Mesenchymal stem cell (in vitro differentiated cells and primary cell): ENCODE measurements around the gene HEYL.

Experiments used
- DNase-seq: peaks from one replicate; pipeline ENCODE4 v3.0.0-alpha.2; 2013
- H2AFZ ChIP-seq: one replicate; pipeline ENCODE4 v1.6.1; 2013; ENCODE audit warnings: low read depth, mild to moderate bottlenecking, control low read depth, inconsistent platforms, low read length, moderate library complexity
- H2AK5ac ChIP-seq: 2 replicates; pipeline ENCODE4 v1.6.1; 2013; ENCODE audit warnings: low read length, moderate library complexity, mild to moderate bottlenecking, inconsistent platforms; ENCODE audit not compliant: severe bottlenecking
- H2BK120ac ChIP-seq: one replicate; pipeline ENCODE4 v1.6.1; 2013; ENCODE audit warnings: low read depth, mild to moderate bottlenecking, inconsistent platforms, low read length, moderate library complexity
- H2BK12ac ChIP-seq, 2 experiments: one replicate each; pipeline ENCODE4 v1.6.1; 2013; ENCODE audit warnings: inconsistent platforms in 2 of 2, low read length in 2 of 2, mild to moderate bottlenecking in 2 of 2, moderate library complexity in 2 of 2, control low read depth in 1 of 2
- H2BK15ac ChIP-seq: one replicate; pipeline ENCODE4 v1.6.1; 2013; ENCODE audit warnings: mild to moderate bottlenecking, low read depth, inconsistent platforms; ENCODE audit not compliant: poor library complexity, severe bottlenecking
- H2BK5ac ChIP-seq: 2 replicates; pipeline ENCODE4 v1.6.1; 2013; ENCODE audit warnings: low read depth, mild to moderate bottlenecking, low read length, control low read depth, inconsistent platforms; ENCODE audit not compliant: poor library complexity, severe bottlenecking
- H3K14ac ChIP-seq, 2 experiments: one replicate each; pipeline ENCODE4 v1.6.1; 2013; ENCODE audit warnings: inconsistent platforms in 2 of 2, low read length in 2 of 2, control low read depth in 1 of 2, mild to moderate bottlenecking in 1 of 2, moderate library complexity in 1 of 2
- H3K18ac ChIP-seq, 2 experiments: one replicate each; pipeline ENCODE4 v1.6.1; 2013; ENCODE audit warnings: inconsistent platforms in 2 of 2, low read length in 2 of 2, control low read depth in 1 of 2, low read depth in 1 of 2, mild to moderate bottlenecking in 1 of 2
- H3K23ac ChIP-seq, 2 experiments: one replicate each; pipeline ENCODE4 v1.6.1; 2013; ENCODE audit warnings: inconsistent platforms in 2 of 2, low read length in 2 of 2, mild to moderate bottlenecking in 2 of 2, moderate library complexity in 2 of 2, control low read depth in 1 of 2
- H3K27ac ChIP-seq: 2 replicates; pipeline ENCODE4 v1.5.1; 2013; ENCODE audit warnings: mild to moderate bottlenecking, moderate library complexity, low read length, control low read depth, inconsistent platforms; ENCODE audit not compliant: poor library complexity, severe bottlenecking
- H3K27me3 ChIP-seq, 2 experiments: 2 replicates each; pipeline versions ENCODE4 v1.6.1 to v1.7.0; 2013; ENCODE audit warnings: low read length in 2 of 2, mild to moderate bottlenecking in 2 of 2, moderate library complexity in 2 of 2, control low read depth in 1 of 2, inconsistent platforms in 1 of 2; ENCODE audit not compliant: control insufficient read depth in 1 of 2, insufficient read depth in 1 of 2
- H3K36me3 ChIP-seq, 2 experiments: 2 replicates each; pipeline versions ENCODE4 v1.6.1 to v1.7.0; 2013; ENCODE audit warnings: low read length in 2 of 2, control low read depth in 1 of 2, inconsistent platforms in 1 of 2, low read depth in 1 of 2, mild to moderate bottlenecking in 1 of 2; ENCODE audit not compliant: insufficient read depth in 2 of 2, control insufficient read depth in 1 of 2
- H3K4ac ChIP-seq, 2 experiments: one replicate each; pipeline ENCODE4 v1.6.1; 2013; ENCODE audit warnings: inconsistent platforms in 2 of 2, low read length in 2 of 2, mild to moderate bottlenecking in 2 of 2, moderate library complexity in 2 of 2, control low read depth in 1 of 2, low read depth in 1 of 2
- H3K4me1 ChIP-seq: 2 replicates; pipeline ENCODE4 v1.6.1; 2013; ENCODE audit warnings: low read depth, low read length, control low read depth; ENCODE audit not compliant: control insufficient read depth, insufficient read depth
- H3K4me2 ChIP-seq: 2 replicates; pipeline ENCODE4 v1.6.1; 2013; ENCODE audit warnings: low read length, mild to moderate bottlenecking, inconsistent platforms; ENCODE audit not compliant: poor library complexity, severe bottlenecking
- H3K4me3 ChIP-seq, 2 experiments: 2 replicates each; pipeline versions ENCODE4 v1.5.1 to v1.7.0; 2013; ENCODE audit warnings: low read length in 2 of 2, mild to moderate bottlenecking in 2 of 2, control low read depth in 1 of 2, low read depth in 1 of 2; ENCODE audit not compliant: insufficient read depth in 1 of 2
- H3K79me1 ChIP-seq: replicated peaks from 2 replicates; pipeline ENCODE4 v1.6.1; 2013; ENCODE audit warnings: mild to moderate bottlenecking, control low read depth, low read length, inconsistent platforms; ENCODE audit not compliant: poor library complexity, severe bottlenecking
- H3K9ac ChIP-seq: 2 replicates; pipeline ENCODE4 v1.7.0; 2013; ENCODE audit warnings: mild to moderate bottlenecking, low read length, moderate library complexity
- H3K9me3 ChIP-seq: 2 replicates; pipeline ENCODE4 v1.7.0; 2013; ENCODE audit warnings: mild to moderate bottlenecking, low read length; ENCODE audit not compliant: control insufficient read depth
- H4K8ac ChIP-seq: one replicate; pipeline ENCODE4 v1.6.1; 2013; ENCODE audit warnings: inconsistent platforms, mild to moderate bottlenecking, low read length, moderate library complexity
- H4K91ac ChIP-seq: one replicate; pipeline ENCODE4 v1.6.1; 2013; ENCODE audit warnings: mild to moderate bottlenecking, low read length, inconsistent platforms
- WGBS: methylation state at CpG from one replicate; pipeline ENCODE4 v1.1.7; 2013; ENCODE audit warnings: mixed read lengths; 5-methylcytosine and 5-hydroxymethylcytosine counted together

Gene HEYL

GRCh38 chr1:39668894-39669293, 29.5 kb upstream of the HEYL start:
- Histone ChIP-seq H2BK120ac (no peak overlapping the region), H2BK12ac (no peak overlapping the region), H3K79me1 (no peaks in the 10 kb centered on the region), H4K8ac (no peak overlapping the region), H3K14ac (no peak overlapping the region), H2BK5ac (no peak overlapping the region), H2BK15ac (no peak overlapping the region), H2AK5ac (no peak overlapping the region), H3K36me3 (no peaks in the 10 kb centered on the region), H3K18ac (no peak overlapping the region), H3K9ac (no peak overlapping the region), H2AFZ (no peak overlapping the region), H3K4me2 (no peak overlapping the region), H3K4me3 (no peak overlapping the region), H3K4ac (no peak overlapping the region), H4K91ac (no peak overlapping the region), H3K27me3 (peaks cover 85 to 88% of the 10 kb centered on the region in 2 experiments), H3K9me3 (peaks cover 6% of the 10 kb centered on the region), H3K4me1 (peaks cover 14% of the 10 kb centered on the region), H3K27ac (no peak overlapping the region), H3K23ac (no peak overlapping the region)
- WGBS = 89% methylated on average over 3 of the region's 3 CpGs
- DNase-seq = no peak

- H3K36me3 ChIP-seq = no peaks in the 10 kb centered on the region
- H4K8ac ChIP-seq = no peak overlapping the region
- H2BK5ac ChIP-seq = no peak overlapping the region
- H3K4me3 ChIP-seq = no peak overlapping the region
- H3K4ac ChIP-seq = no peak overlapping the region
- no peak overlapping the region for H3K23ac ChIP-seq
- H3K9me3 ChIP-seq = no peaks in the 10 kb centered on the region
- no peak overlapping the region for H3K4me2 ChIP-seq
- no peak overlapping the region for H2BK120ac ChIP-seq
- peaks cover 14% of the 10 kb centered on the region for H3K4me1 ChIP-seq
- H2BK15ac ChIP-seq = no peak overlapping the region
- H2AK5ac ChIP-seq = no peak overlapping the region
- H2AFZ ChIP-seq = no peak overlapping the region
- H3K27ac ChIP-seq = no peak overlapping the region
- no peak overlapping the region for H4K91ac ChIP-seq
- no peak overlapping the region for H3K14ac ChIP-seq
- DNase-seq = no peak
- H2BK12ac ChIP-seq = no peak overlapping the region
- H3K79me1 ChIP-seq = no peaks in the 10 kb centered on the region
- peaks cover 81 to 86% of the 10 kb centered on the region in 2 experiments for H3K27me3 ChIP-seq
- H3K9ac ChIP-seq = no peak overlapping the region
- 56% methylated on average over 3 of the region's 3 CpGs for WGBS
- H3K18ac ChIP-seq = no peak overlapping the region
Observed at GRCh38 chr1:39668111-39668510, 28.7 kb upstream of the HEYL start.

DNA sequence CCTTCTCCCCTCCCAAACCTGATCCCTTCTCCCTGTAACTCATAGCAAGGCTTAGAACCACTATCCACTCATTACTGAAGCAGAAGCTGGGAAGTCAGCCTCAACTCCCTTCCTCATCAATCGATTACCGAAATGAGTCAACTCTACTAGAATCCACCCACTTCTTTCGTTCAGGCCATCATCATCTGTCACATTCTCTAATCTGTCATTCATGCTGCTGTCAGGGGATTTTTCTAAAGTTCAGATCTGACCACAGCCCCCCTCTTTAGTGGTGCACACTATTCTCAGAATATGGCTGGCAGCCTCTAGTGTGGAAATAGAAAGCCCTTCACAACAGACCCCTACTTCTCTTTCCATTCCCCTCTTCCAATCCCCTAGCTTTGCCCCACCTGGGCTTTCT, 27.3 kb upstream of the HEYL start:
- no peak overlapping the region for H4K8ac ChIP-seq
- no peak overlapping the region for H3K4me3 ChIP-seq
- no peak overlapping the region for H4K91ac ChIP-seq
- no peak overlapping the region for H3K18ac ChIP-seq
- H2BK5ac ChIP-seq = no peak overlapping the region
- peaks cover 8% of the 10 kb centered on the region for H3K4me1 ChIP-seq
- no peaks in the 10 kb centered on the region for H3K36me3 ChIP-seq
- no peak overlapping the region for H3K27ac ChIP-seq
- no peak overlapping the region for H2AFZ ChIP-seq
- H3K14ac ChIP-seq = no peak overlapping the region
- no peak overlapping the region for H3K4me2 ChIP-seq
- no peak overlapping the region for H3K23ac ChIP-seq
- H3K79me1 ChIP-seq = no peaks in the 10 kb centered on the region
- H2AK5ac ChIP-seq = no peak overlapping the region
- H2BK120ac ChIP-seq = no peak overlapping the region
- no peak overlapping the region for H3K9ac ChIP-seq
- no peak overlapping the region for H2BK15ac ChIP-seq
- no peak overlapping the region for H2BK12ac ChIP-seq
- no peak for DNase-seq
- no peaks in the 10 kb centered on the region for H3K9me3 ChIP-seq
- 78% methylated on average over 3 of the region's 3 CpGs for WGBS
- H3K27me3 ChIP-seq = peaks cover 80 to 86% of the 10 kb centered on the region in 2 experiments
- no peak overlapping the region for H3K4ac ChIP-seq

GRCh38 chr1:39663559-39663958, 24.1 kb upstream of the HEYL start:
- Histone ChIP-seq H3K4me2 (no peak overlapping the region), H2BK5ac (no peak overlapping the region), H3K27me3 (peaks cover 82 to 86% of the 10 kb centered on the region in 2 experiments), H3K79me1 (no peaks in the 10 kb centered on the region), H2BK12ac (no peak overlapping the region), H3K9ac (no peak overlapping the region), H2AK5ac (no peak overlapping the region), H4K8ac (no peak overlapping the region), H3K9me3 (no peaks in the 10 kb centered on the region), H3K36me3 (no peaks in the 10 kb centered on the region), H2BK120ac (no peak overlapping the region), H3K23ac (no peak overlapping the region), H2BK15ac (no peak overlapping the region), H4K91ac (no peak overlapping the region), H3K14ac (no peak overlapping the region), H3K4ac (no peak overlapping the region), H2AFZ (no peak overlapping the region), H3K4me3 (no peak overlapping the region), H3K27ac (no peak overlapping the region), H3K18ac (no peak overlapping the region), H3K4me1 (no peaks in the 10 kb centered on the region)
- WGBS = 82% methylated on average over 5 of the region's 8 CpGs
- no peak for DNase-seq
